ENCODE results near the gene FHOD1. TPM values are rescaled to one million over a fixed set of nuclear protein-coding genes. Genes with fewer than 3 reads are reported as not detected.

FHOD1 gene
- total and polyA plus RNA-seq, 10 of the 15 experiments (the other 5 are each of a cell fraction or from before 2014, with no cell fraction given) = 8.9 to 65.7 (median 18.1) TPM

DNA sequence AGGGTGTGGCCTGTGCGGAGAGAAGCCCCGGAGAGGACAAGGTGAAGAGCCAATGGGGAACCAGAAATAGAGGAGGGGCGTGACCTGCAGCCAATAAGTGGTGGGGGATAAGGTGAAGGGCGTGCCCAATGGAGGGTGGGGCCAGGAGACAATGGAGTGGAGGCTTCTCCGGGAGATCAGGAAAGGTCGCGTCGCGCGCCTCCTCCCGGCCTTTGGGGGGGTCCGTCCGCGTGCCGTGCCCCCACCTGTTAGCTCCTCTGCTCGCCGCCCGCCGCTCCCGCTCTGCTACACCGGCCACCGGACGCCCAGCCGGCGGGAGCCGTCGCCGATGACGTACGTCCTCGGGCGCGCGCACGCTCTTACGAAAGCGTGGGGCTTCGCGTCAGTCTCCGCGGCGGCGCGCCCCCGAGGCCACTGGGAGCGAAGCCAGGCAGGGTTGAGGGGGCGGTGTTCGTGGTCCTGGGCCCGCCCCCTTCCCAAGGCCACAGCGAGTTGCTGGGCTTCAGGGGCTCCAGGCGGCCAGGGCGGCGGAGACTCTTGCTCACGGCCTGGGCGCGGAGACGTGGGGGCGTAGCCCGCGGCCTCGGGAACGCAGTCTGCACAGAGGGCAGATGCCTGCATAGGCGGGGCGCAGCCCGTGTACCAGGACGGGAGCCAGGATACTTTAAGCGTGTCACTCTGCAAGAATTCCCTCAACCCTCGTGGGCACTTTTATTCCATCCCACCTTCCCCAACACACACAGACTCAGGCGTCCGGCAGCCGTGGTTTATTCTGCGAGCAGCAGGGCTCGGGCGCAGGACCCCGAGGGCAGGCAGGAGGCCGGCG, 63.4 kb downstream of the FHOD1 start, which contains the start of gene MATCAP1 (continued):
- TF ChIP-seq, protein P1, sequence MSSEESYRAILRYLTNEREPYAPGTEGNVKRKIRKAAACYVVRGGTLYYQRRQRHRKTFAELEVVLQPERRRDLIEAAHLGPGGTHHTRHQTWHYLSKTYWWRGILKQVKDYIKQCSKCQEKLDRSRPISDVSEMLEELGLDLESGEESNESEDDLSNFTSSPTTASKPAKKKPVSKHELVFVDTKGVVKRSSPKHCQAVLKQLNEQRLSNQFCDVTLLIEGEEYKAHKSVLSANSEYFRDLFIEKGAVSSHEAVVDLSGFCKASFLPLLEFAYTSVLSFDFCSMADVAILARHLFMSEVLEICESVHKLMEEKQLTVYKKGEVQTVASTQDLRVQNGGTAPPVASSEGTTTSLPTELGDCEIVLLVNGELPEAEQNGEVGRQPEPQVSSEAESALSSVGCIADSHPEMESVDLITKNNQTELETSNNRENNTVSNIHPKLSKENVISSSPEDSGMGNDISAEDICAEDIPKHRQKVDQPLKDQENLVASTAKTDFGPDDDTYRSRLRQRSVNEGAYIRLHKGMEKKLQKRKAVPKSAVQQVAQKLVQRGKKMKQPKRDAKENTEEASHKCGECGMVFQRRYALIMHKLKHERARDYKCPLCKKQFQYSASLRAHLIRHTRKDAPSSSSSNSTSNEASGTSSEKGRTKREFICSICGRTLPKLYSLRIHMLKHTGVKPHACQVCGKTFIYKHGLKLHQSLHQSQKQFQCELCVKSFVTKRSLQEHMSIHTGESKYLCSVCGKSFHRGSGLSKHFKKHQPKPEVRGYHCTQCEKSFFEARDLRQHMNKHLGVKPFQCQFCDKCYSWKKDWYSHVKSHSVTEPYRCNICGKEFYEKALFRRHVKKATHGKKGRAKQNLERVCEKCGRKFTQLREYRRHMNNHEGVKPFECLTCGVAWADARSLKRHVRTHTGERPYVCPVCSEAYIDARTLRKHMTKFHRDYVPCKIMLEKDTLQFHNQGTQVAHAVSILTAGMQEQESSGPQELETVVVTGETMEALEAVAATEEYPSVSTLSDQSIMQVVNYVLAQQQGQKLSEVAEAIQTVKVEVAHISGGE (CRISPR knock-in tag; IDR thresholded peaks at IDR 0.05) = no peak
- TF ChIP-seq NBN (IDR thresholded peaks at IDR 0.05) = 0 out of 2 replicates have a peak, but pooled peaks have one; percentile 60
- peak; percentile 96 for TF ChIP-seq CREB1 (IDR thresholded peaks at IDR 0.05; ENCODE audit: low read depth)
- no peak for TF ChIP-seq SMAD5 (IDR thresholded peaks at IDR 0.05; ENCODE audit: low read depth)
- peak; percentile 38; the same call in 1 of the 2 replicates for TF ChIP-seq PAX5 (IDR thresholded peaks at IDR 0.05; ENCODE audit: borderline replicate concordance, low read depth, low read length)
- no peak for TF ChIP-seq MTA2 (IDR thresholded peaks at IDR 0.05; ENCODE audit: low read depth)
- no peak for TF ChIP-seq EZH2 (IDR thresholded peaks at IDR 0.05; ENCODE audit: borderline replicate concordance, control insufficient read depth, low read depth, low read length)
- TF ChIP-seq, protein P2, sequence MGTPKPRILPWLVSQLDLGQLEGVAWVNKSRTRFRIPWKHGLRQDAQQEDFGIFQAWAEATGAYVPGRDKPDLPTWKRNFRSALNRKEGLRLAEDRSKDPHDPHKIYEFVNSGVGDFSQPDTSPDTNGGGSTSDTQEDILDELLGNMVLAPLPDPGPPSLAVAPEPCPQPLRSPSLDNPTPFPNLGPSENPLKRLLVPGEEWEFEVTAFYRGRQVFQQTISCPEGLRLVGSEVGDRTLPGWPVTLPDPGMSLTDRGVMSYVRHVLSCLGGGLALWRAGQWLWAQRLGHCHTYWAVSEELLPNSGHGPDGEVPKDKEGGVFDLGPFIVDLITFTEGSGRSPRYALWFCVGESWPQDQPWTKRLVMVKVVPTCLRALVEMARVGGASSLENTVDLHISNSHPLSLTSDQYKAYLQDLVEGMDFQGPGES (IDR thresholded peaks at IDR 0.05) = peak; percentile 81
- no peak for TF ChIP-seq TBL1XR1 (IDR thresholded peaks at IDR 0.05; ENCODE audit: low read depth, low read length)
- no peak for TF ChIP-seq HCFC1 (IDR thresholded peaks at IDR 0.05; ENCODE audit: low read length)
- TF ChIP-seq, protein P3, sequence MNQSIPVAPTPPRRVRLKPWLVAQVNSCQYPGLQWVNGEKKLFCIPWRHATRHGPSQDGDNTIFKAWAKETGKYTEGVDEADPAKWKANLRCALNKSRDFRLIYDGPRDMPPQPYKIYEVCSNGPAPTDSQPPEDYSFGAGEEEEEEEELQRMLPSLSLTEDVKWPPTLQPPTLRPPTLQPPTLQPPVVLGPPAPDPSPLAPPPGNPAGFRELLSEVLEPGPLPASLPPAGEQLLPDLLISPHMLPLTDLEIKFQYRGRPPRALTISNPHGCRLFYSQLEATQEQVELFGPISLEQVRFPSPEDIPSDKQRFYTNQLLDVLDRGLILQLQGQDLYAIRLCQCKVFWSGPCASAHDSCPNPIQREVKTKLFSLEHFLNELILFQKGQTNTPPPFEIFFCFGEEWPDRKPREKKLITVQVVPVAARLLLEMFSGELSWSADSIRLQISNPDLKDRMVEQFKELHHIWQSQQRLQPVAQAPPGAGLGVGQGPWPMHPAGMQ (IDR thresholded peaks at IDR 0.05; ENCODE audit: borderline replicate concordance) = no peak
- TF ChIP-seq, protein P4, sequence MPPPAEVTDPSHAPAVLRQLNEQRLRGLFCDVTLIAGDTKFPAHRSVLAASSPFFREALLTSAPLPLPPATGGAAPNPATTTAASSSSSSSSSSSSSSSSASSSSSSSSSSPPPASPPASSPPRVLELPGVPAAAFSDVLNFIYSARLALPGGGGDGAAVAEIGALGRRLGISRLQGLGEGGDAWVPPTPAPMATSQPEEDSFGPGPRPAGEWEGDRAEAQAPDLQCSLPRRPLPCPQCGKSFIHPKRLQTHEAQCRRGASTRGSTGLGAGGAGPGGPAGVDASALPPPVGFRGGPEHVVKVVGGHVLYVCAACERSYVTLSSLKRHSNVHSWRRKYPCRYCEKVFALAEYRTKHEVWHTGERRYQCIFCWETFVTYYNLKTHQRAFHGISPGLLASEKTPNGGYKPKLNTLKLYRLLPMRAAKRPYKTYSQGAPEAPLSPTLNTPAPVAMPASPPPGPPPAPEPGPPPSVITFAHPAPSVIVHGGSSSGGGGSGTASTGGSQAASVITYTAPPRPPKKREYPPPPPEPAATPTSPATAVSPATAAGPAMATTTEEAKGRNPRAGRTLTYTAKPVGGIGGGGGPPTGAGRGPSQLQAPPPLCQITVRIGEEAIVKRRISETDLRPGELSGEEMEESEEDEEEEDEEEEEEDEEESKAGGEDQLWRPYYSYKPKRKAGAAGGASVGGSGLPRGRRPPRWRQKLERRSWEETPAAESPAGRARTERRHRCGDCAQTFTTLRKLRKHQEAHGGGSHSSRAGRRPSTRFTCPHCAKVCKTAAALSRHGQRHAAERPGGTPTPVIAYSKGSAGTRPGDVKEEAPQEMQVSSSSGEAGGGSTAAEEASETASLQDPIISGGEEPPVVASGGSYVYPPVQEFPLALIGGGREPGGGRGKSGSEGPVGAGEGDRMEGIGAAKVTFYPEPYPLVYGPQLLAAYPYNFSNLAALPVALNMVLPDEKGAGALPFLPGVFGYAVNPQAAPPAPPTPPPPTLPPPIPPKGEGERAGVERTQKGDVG (CRISPR knock-in tag; IDR thresholded peaks at IDR 0.05) = no peak
- TF ChIP-seq, protein P5, sequence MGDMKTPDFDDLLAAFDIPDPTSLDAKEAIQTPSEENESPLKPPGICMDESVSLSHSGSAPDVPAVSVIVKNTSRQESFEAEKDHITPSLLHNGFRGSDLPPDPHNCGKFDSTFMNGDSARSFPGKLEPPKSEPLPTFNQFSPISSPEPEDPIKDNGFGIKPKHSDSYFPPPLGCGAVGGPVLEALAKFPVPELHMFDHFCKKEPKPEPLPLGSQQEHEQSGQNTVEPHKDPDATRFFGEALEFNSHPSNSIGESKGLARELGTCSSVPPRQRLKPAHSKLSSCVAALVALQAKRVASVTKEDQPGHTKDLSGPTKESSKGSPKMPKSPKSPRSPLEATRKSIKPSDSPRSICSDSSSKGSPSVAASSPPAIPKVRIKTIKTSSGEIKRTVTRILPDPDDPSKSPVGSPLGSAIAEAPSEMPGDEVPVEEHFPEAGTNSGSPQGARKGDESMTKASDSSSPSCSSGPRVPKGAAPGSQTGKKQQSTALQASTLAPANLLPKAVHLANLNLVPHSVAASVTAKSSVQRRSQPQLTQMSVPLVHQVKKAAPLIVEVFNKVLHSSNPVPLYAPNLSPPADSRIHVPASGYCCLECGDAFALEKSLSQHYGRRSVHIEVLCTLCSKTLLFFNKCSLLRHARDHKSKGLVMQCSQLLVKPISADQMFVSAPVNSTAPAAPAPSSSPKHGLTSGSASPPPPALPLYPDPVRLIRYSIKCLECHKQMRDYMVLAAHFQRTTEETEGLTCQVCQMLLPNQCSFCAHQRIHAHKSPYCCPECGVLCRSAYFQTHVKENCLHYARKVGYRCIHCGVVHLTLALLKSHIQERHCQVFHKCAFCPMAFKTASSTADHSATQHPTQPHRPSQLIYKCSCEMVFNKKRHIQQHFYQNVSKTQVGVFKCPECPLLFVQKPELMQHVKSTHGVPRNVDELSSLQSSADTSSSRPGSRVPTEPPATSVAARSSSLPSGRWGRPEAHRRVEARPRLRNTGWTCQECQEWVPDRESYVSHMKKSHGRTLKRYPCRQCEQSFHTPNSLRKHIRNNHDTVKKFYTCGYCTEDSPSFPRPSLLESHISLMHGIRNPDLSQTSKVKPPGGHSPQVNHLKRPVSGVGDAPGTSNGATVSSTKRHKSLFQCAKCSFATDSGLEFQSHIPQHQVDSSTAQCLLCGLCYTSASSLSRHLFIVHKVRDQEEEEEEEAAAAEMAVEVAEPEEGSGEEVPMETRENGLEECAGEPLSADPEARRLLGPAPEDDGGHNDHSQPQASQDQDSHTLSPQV (IDR thresholded peaks at IDR 0.05) = no peak
- TF ChIP-seq SMC3 (IDR thresholded peaks at IDR 0.05; ENCODE audit: borderline replicate concordance, low read length) = no peak; the same call in 1 of the 2 replicates
- peak; percentile 98 for TF ChIP-seq SP1 (IDR thresholded peaks at IDR 0.05; ENCODE audit: low read depth, low read length)
- TF ChIP-seq TCF7 (IDR thresholded peaks at IDR 0.05; ENCODE audit: borderline replicate concordance) = no peak

Measured in GM12878 (cell line).